GM21619 (cell line): ENCODE measurements around the gene UBAC2.
"Not testable (repeated sequence)": the region's sequence is repeated elsewhere in the genome, so short reads cannot be mapped to it uniquely, and the experiment has no call there.

ENCODE experiments used
- ATAC-seq: cut with Tn5 transposase; IDR thresholded peaks from one replicate; pipeline ENCODE4 v1.9.1; 2021; ENCODE audit not compliant: unreplicated experiment

Gene UBAC2

GRCh38 chr13:99182439-99182838 is 18.2 kb upstream of the UBAC2 start:
- no peak for ATAC-seq

GRCh38 chr13:99185606-99186005 is 15.0 kb upstream of the UBAC2 start:
- no peak for ATAC-seq

- no peak for ATAC-seq
These were observed 10.3 kb upstream of the UBAC2 start for GRCh38 chr13:99190147-99190985.

- ATAC-seq = no peak
These were observed 9.2 kb upstream of the UBAC2 start for GRCh38 chr13:99191336-99191899.

GRCh38 chr13:99191900-99192399 is 8.7 kb upstream of the UBAC2 start:
- no peak for ATAC-seq

- no peak for ATAC-seq
These were observed 8.2 kb upstream of the UBAC2 start for GRCh38 chr13:99192480-99192879.

GRCh38 chr13:99193152-99193551 is 7.5 kb upstream of the UBAC2 start:
- no peak for ATAC-seq

- ATAC-seq = no peak
These were observed 4.1 kb upstream of the UBAC2 start for GRCh38 chr13:99196466-99197116.

- ATAC-seq = no peak
These were observed 3.5 kb upstream of the UBAC2 start for GRCh38 chr13:99197117-99197651.

GRCh38 chr13:99199541-99200431 is 868 bp upstream of the UBAC2 start:
- peak; percentile 3 for ATAC-seq

GRCh38 chr13:99203601-99204579 is 3.2 kb downstream of the UBAC2 start:
- ATAC-seq = no peak

GRCh38 chr13:99205621-99206220 is 5.1 kb downstream of the UBAC2 start:
- ATAC-seq = no peak

GRCh38 chr13:99206226-99206625 is 5.6 kb downstream of the UBAC2 start:
- ATAC-seq = no peak

GRCh38 chr13:99206873-99207272 is 6.2 kb downstream of the UBAC2 start:
- no peak for ATAC-seq

- ATAC-seq = no peak
These were observed 6.9 kb downstream of the UBAC2 start for GRCh38 chr13:99207511-99207910.

- no peak for ATAC-seq
These were observed 7.5 kb downstream of the UBAC2 start for GRCh38 chr13:99208185-99208584.

- no peak for ATAC-seq
These were observed 8.3 kb downstream of the UBAC2 start for GRCh38 chr13:99208845-99209527.

- not testable (repeated sequence) for ATAC-seq
These were observed 10.0 kb downstream of the UBAC2 start for GRCh38 chr13:99210627-99211026.
